Subcutaneous adipose tissue (tissue), 4 donors: ENCODE results near the gene OR4D2. TPM values are rescaled to one million over a fixed set of nuclear protein-coding genes. Genes with fewer than 3 reads are reported as not detected.

Experiments
- total RNA-seq, 4 donors: library from RNA; depleted of rRNA; stranded (reverse); fragments of >200 nt; gene quantifications; one replicate each; pipeline ENCODE4 v1.1.0, GENCODE V29; 2016
- TF ChIP-seq, protein P1 (sequence below): fragments of 450-650 bp; IDR thresholded peaks from one replicate; pipeline ENCODE4 v1.5.1; 2016; ENCODE audit warnings: low read depth, mild to moderate bottlenecking, control low read depth, antibody characterized with exemption, moderate library complexity

Gene OR4D2
- total RNA-seq, 4 donors from 2014 or later: not detected

- TF ChIP-seq, protein P1, sequence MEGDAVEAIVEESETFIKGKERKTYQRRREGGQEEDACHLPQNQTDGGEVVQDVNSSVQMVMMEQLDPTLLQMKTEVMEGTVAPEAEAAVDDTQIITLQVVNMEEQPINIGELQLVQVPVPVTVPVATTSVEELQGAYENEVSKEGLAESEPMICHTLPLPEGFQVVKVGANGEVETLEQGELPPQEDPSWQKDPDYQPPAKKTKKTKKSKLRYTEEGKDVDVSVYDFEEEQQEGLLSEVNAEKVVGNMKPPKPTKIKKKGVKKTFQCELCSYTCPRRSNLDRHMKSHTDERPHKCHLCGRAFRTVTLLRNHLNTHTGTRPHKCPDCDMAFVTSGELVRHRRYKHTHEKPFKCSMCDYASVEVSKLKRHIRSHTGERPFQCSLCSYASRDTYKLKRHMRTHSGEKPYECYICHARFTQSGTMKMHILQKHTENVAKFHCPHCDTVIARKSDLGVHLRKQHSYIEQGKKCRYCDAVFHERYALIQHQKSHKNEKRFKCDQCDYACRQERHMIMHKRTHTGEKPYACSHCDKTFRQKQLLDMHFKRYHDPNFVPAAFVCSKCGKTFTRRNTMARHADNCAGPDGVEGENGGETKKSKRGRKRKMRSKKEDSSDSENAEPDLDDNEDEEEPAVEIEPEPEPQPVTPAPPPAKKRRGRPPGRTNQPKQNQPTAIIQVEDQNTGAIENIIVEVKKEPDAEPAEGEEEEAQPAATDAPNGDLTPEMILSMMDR: no peak
Measured at GRCh38 chr17:58141505-58141904, 25.3 kb upstream of the OR4D2 start.

DNA sequence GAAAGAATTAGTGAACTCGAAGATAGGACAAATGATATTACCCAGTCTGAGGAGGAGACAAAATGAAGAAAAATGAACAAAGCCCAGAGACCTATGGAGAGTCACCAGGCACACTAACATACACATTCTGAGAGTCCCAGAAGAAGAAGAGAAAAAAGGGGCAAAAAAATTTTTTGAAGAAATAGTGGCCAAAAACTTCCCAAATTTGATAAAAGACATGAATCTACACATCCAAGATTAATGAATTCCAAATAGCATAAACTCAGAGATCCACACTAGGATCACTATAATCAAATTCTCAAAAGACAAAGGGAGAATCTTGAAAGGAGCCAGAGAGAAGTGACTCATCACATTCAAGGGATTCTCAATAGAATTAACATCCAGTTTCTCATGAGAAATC lies 22.0 kb upstream of the OR4D2 start:
- TF ChIP-seq, protein P1: no peak

DNA sequence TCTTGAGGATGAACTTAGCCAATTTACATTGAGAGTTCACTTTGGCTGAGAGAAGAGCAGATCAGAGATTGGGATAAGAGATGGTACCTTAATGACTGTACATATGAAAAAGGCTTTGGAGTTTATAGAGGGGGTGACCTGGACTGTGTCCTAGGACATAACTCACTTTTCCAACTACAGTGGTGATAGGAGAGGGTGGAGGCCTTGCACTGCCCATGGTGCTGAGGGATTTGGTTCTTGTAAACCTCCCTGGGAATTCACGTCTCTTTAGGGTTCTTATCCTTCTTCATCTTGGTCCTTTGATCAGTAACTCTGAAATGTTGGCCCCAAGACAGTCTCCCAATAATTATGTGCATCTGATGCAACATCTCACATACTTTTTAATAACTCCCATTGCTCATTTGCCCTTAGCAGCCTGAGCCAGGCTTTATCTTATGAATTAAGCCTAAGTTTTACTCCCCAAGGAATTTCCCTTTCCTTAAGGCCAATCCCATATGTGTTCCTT lies 18.8 kb upstream of the OR4D2 start, which contains the start of gene OR4D1:
OR4D1 (plus strand) TSS at position 455 of the 505 bp plus-strand sequence. CDS start 6,770 bp downstream, outside the sequence.
- TF ChIP-seq, protein P1: no peak

DNA sequence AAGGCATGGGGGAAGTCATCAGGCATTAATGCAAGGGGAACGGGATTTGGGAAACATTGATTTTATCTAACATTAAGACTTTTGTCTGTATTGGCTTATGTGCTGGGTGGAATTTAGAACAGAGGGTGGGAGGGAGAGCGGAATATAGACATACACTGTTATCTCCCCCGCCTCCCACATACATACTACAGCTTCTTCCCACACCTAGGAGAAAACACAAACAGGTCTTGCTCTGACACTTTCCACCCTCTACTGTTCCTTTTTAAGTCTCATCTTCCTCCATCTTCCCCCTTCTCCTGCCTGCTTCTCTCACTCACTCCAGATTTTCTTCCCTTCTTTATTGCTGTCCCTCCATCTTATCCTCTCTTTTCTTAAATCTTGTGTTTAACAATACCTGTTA lies 18.2 kb upstream of the OR4D2 start:
- TF ChIP-seq, protein P1: no peak

DNA sequence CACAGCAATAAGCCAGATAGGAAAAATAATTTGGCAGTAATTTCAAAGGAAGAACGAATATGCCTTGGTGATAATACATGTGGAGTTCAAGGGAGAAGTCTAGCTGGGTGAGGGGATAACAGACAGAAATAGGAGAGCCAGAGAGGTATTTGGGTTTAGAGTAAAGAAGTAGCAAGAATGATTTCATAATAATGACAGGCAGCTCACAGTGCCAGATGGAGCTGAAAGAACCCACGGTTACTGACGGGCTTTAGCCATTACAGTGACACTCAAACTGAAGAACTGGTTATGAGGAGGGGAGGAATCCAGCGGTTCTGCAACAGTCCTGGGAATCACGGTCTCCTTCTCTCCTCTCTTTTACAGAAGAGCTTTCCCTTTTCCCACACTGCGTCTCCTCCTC lies 16.4 kb upstream of the OR4D2 start:
- TF ChIP-seq, protein P1: no peak

DNA sequence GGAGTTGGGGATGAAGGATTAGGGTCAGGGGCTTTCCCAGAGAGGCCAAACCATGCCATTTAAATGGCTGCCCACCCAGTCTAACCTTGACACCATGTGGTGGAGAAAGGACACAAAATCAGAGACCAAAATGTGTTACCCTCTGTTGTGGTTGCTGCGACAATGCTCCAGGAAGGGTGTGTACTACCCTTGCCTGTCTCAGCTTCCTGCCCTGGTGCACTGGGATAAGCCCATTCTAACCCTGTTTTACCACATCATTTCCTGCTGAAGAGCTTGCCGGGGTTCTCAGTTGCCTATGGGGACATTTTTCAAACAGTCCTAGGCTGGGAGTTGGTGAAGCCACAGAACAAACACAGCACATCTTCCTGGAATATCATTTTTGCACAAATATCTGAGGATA lies 13.7 kb upstream of the OR4D2 start:
- TF ChIP-seq, protein P1: no peak

DNA sequence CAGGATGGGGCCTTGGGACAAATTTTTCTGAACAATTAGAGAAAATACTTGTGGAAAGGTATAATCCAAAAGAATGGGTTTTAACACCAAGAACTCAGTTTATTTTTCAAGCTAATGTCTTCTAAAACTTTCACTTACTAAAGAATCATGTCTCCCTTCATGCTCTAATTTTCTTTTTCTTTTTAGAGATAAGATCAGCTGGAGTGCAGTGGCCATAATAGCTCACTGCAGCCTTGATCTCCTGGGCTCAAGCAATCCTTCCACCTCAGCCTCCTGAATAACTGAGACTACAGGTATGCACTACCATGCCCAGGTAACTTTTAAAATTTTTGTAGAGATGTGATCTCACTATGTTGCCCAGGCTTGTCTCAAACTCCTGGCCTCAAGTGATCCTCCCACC lies 13.1 kb upstream of the OR4D2 start:
- TF ChIP-seq, protein P1: no peak
